CD14-positive monocyte (primary cell): ENCODE results near the gene AGBL5. TPM values are rescaled to one million over a fixed set of nuclear protein-coding genes. Genes with fewer than 3 reads are reported as not detected.

ENCODE experiments used
- DNase-seq, 3 donors: peaks; one replicate each; pipeline ENCODE4 v3.0.0-alpha.2; 2011 to 2022
- H2AFZ ChIP-seq: 2 replicates; pipeline ENCODE4 v1.6.0; 2012; ENCODE audit warnings: mild to moderate bottlenecking, low read depth, low read length, inconsistent platforms; ENCODE audit not compliant: insufficient read depth, poor library complexity, severe bottlenecking
- H3K27ac ChIP-seq, 2 donors: 1 replicate in 1 of 2; 2 replicates in 1 of 2; pipeline ENCODE4 v1.5.1; 2012 to 2013; ENCODE audit warnings: low read length in 2 of 2, control low read depth in 1 of 2, inconsistent platforms in 1 of 2, low read depth in 1 of 2, mild to moderate bottlenecking in 1 of 2
- H3K27me3 ChIP-seq, 2 donors: one replicate each; pipeline versions ENCODE4 v1.6.0 to v1.6.1; 2011 to 2013; ENCODE audit warnings: low read length in 2 of 2; ENCODE audit not compliant: control insufficient read depth in 2 of 2, insufficient read depth in 2 of 2
- H3K36me3 ChIP-seq, 2 donors: replicated peaks in 1 of 2; 1 replicate in 1 of 2; 2 replicates in 1 of 2; pipeline versions ENCODE4 v1.5.1 to v1.6.1; 2012 to 2013; ENCODE audit warnings: low read length in 2 of 2, control low read depth in 1 of 2, inconsistent platforms in 1 of 2, mild to moderate bottlenecking in 1 of 2; ENCODE audit not compliant: insufficient read depth in 2 of 2, control insufficient read depth in 1 of 2
- H3K4me1 ChIP-seq, 2 donors: 1 replicate in 1 of 2; 2 replicates in 1 of 2; pipeline versions ENCODE4 v1.5.1 to v1.6.1; 2012 to 2013; ENCODE audit warnings: low read length in 2 of 2, control low read depth in 1 of 2, inconsistent platforms in 1 of 2, mild to moderate bottlenecking in 1 of 2, moderate library complexity in 1 of 2; ENCODE audit not compliant: insufficient read depth in 2 of 2, control insufficient read depth in 1 of 2
- H3K4me2 ChIP-seq: replicated peaks from 2 replicates; pipeline ENCODE3; 2012; ENCODE audit warnings: low read length, moderate library complexity, mild to moderate bottlenecking; ENCODE audit not compliant: poor library complexity, severe bottlenecking; ENCODE audit errors: extremely low read depth
- H3K4me3 ChIP-seq, 3 experiments: fragments of 200-600 bp in 1 of 3; sonication (generic) in 1 of 3; replicated peaks in 1 of 3; 1 replicate in 2 of 3; 2 replicates in 1 of 3; pipeline ENCODE4 v1.5.1; 2011 to 2013; ENCODE audit warnings: low read length in 3 of 3, mild to moderate bottlenecking in 3 of 3, control low read depth in 2 of 3, low read depth in 2 of 3, inconsistent platforms in 1 of 3, moderate library complexity in 1 of 3
- H3K79me2 ChIP-seq: 2 replicates; pipeline ENCODE4 v1.6.0; 2012; ENCODE audit warnings: mild to moderate bottlenecking, control low read depth, inconsistent platforms, low read length, moderate library complexity; ENCODE audit not compliant: insufficient read depth
- H3K9ac ChIP-seq: 2 replicates; pipeline ENCODE4 v1.6.0; 2017; ENCODE audit warnings: low read length, mild to moderate bottlenecking; ENCODE audit not compliant: insufficient read depth, poor library complexity, severe bottlenecking
- H3K9me3 ChIP-seq, 2 donors: replicated peaks in 1 of 2; 1 replicate in 1 of 2; 2 replicates in 1 of 2; pipeline versions ENCODE4 v1.5.1 to v1.6.1; 2012 to 2013; ENCODE audit warnings: low read length in 2 of 2, control low read depth in 1 of 2; ENCODE audit not compliant: control insufficient read depth in 1 of 2, insufficient read depth in 1 of 2
- H4K20me1 ChIP-seq: 2 replicates; pipeline ENCODE4 v1.6.0; 2012; ENCODE audit warnings: mild to moderate bottlenecking, low read length, control low read depth, moderate library complexity; ENCODE audit not compliant: insufficient read depth
- H3K27ac Mint-ChIP-seq, 7 donors: one replicate each; pipeline ENCODE4 v1.8.0; 2020; ENCODE audit warnings: mild to moderate bottlenecking in 7 of 7, mixed read lengths in 7 of 7, moderate library complexity in 6 of 7, inconsistent platforms in 2 of 7
- H3K27me3 Mint-ChIP-seq, 3 donors: one replicate each; pipeline ENCODE4 v1.8.0; 2021 to 2022; ENCODE audit warnings: low read depth in 3 of 3, mild to moderate bottlenecking in 3 of 3, mixed read lengths in 3 of 3, moderate library complexity in 3 of 3, inconsistent platforms in 1 of 3
- H3K36me3 Mint-ChIP-seq, 2 donors: one replicate each; pipeline ENCODE4 v1.8.0; 2020; ENCODE audit warnings: mixed read lengths in 2 of 2, inconsistent platforms in 1 of 2, mild to moderate bottlenecking in 1 of 2
- H3K4me1 Mint-ChIP-seq: one replicate; pipeline ENCODE4 v1.8.0; 2020; ENCODE audit warnings: mild to moderate bottlenecking, mixed read lengths
- H3K4me3 Mint-ChIP-seq, 2 donors: one replicate each; pipeline ENCODE4 v1.8.0; 2020; ENCODE audit warnings: mild to moderate bottlenecking in 2 of 2, mixed read lengths in 2 of 2, moderate library complexity in 1 of 2
- H3K9me3 Mint-ChIP-seq, 7 donors: one replicate each; pipeline ENCODE4 v1.8.0; 2020 to 2022; ENCODE audit warnings: mixed read lengths in 7 of 7, mild to moderate bottlenecking in 6 of 7, moderate library complexity in 6 of 7, inconsistent platforms in 2 of 7
- WGBS: methylation state at CpG from one replicate; pipeline ENCODE4 v1.1.5; 2013; ENCODE audit warnings: missing lambda C conversion rate; ENCODE audit not compliant: insufficient coverage; 5-methylcytosine and 5-hydroxymethylcytosine counted together
- intact Hi-C, 2 donors: fragments of 100-400 bp; cut with micrococcal nuclease; formaldehyde crosslinking; loops; one replicate each; pipeline versions ENCODE4 v1.15.0 to v1.15.1; 2023
- polyA plus RNA-seq, 3 donors: library from polyadenylated mRNA; depleted of rRNA in 1 of 3; unstranded in 2 of 3; stranded (reverse) in 1 of 3; fragments of 300-500 nt in 2 of 3; fragments of >200 nt in 1 of 3; fragmentation: Illumina TruSeq in 2 of 3; gene quantifications; 1 replicate in 2 of 3; 2 replicates in 1 of 3; pipeline ENCODE4 v1.2.3, GENCODE V29; 2012 to 2021
- TF ChIP-seq, protein P1 (sequence below): fragments of 200-600 bp; IDR thresholded peaks from one replicate; pipeline ENCODE4 v1.8.0; 2022; ENCODE audit warnings: antibody characterized with exemption, mild to moderate bottlenecking

AGBL5 gene
- polyA plus RNA-seq, 3 donors, result 4.4 to 4.8 (median 4.6) TPM

- no peak for DNase-seq
- Histone ChIP-seq H4K20me1 (no peaks in the 10 kb centered on the region), H2AFZ (no peak overlapping the region), H3K27me3 (no peaks in the 10 kb centered on the region), H3K9me3 (no peaks in the 10 kb centered on the region), H3K4me2 (no peak overlapping the region), H3K36me3 (no peaks in the 10 kb centered on the region), H3K4me3 (no peak overlapping the region), H3K27ac (no peak overlapping the region), H3K79me2 (no peaks in the 10 kb centered on the region), H3K4me1 (peaks cover 18 to 25% of the 10 kb centered on the region in 2 donors), H3K9ac (no peak overlapping the region)
- WGBS, result 97% methylated on average over 12 of the region's 14 CpGs
- TF ChIP-seq, protein P1, sequence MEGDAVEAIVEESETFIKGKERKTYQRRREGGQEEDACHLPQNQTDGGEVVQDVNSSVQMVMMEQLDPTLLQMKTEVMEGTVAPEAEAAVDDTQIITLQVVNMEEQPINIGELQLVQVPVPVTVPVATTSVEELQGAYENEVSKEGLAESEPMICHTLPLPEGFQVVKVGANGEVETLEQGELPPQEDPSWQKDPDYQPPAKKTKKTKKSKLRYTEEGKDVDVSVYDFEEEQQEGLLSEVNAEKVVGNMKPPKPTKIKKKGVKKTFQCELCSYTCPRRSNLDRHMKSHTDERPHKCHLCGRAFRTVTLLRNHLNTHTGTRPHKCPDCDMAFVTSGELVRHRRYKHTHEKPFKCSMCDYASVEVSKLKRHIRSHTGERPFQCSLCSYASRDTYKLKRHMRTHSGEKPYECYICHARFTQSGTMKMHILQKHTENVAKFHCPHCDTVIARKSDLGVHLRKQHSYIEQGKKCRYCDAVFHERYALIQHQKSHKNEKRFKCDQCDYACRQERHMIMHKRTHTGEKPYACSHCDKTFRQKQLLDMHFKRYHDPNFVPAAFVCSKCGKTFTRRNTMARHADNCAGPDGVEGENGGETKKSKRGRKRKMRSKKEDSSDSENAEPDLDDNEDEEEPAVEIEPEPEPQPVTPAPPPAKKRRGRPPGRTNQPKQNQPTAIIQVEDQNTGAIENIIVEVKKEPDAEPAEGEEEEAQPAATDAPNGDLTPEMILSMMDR, result no peak
- H3K27me3 Mint-ChIP-seq, result peaks cover 0 to 7% (median 6%) of the 10 kb centered on the region in 3 donors
- no peak overlapping the region for H3K4me3 Mint-ChIP-seq
- no peaks in the 10 kb centered on the region for H3K9me3 Mint-ChIP-seq
- H3K27ac Mint-ChIP-seq, result no peak overlapping the region
- intact Hi-C loops, result loop anchor here (5.0 kb wide), 2 partner anchors 37 to 123 kb away; partner anchors contain the start of genes AGBL5 (in 2 of the 2), ATRAID (in 1 of the 2) and SLC5A6 (in 1 of the 2)
- peaks cover 21% of the 10 kb centered on the region for H3K4me1 Mint-ChIP-seq
- H3K36me3 Mint-ChIP-seq, result peaks cover 0 to 3% of the 10 kb centered on the region in 2 donors
Measured at GRCh38 chr2:27089111-27089954, 37.9 kb downstream of the AGBL5 start.

DNA sequence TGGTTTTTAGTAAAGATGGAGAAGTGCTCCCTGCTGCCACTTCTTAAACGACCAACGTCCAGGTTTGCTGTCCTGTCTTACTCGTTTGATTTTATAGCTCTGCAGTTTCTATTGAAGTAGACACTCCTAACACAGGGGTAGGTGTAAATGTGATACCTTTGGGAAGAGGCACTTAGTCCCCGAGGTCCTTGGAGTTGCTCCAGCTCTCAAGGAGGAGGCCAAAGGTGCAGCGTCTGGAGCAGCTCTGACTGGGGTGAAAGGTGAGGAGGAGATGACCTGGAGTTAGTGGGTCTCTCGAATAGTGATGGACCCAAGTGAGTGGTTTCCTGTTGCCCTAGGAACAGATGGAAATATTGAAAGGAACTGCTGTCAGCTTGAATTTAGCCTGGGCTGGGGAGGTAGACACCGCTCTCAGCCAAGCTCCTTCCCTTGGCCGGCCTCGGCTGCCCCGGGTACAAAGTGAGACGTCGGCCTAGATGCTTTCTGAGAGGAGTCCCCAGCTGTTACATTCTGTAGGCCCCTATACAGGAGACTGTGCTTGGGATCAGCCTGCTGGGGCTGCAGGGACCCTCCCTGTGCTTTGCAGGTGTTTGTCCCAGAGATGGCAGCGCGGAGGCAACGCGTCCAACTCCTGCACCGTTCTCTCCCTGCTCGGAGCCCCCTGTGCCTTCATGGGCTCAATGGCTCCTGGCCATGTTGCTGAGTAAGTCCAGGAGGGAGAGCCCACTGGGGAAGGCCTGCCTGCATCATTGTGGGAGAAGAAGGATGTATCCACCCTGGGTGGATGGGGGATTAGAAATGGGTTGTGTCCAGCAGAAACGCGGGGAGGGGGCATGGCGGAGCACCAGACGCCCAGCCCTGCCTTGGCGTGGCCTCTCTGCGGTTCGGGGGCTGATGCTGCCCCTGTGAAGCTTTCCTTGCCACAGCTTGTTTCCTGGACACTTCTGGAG is 40.6 kb downstream of the AGBL5 start:
- H3K27me3 Mint-ChIP-seq, result peaks cover 0 to 8% (median 6%) of the 10 kb centered on the region in 3 donors
- H3K36me3 Mint-ChIP-seq, result peaks cover 0 to 3% of the 10 kb centered on the region in 2 donors
- intact Hi-C loops, result no loop called here
- no peak overlapping the region for H3K9ac ChIP-seq
- TF ChIP-seq, protein P1, result no peak
- H3K4me3 Mint-ChIP-seq, result no peak overlapping the region
- H3K9me3 ChIP-seq, result no peaks in the 10 kb centered on the region
- H3K27me3 ChIP-seq, result no peaks in the 10 kb centered on the region
- H2AFZ ChIP-seq, result no peak overlapping the region
- no peak overlapping the region for H3K4me2 ChIP-seq
- no peaks in the 10 kb centered on the region for H4K20me1 ChIP-seq
- H3K4me1 Mint-ChIP-seq, result peaks cover 21% of the 10 kb centered on the region
- peaks cover 18 to 22% of the 10 kb centered on the region in 2 donors for H3K4me1 ChIP-seq
- DNase-seq, result no peak
- peak overlapping the region in 1 of 7 donors; percentile 23 for H3K27ac Mint-ChIP-seq
- WGBS, result 74% methylated on average over 18 of the region's 25 CpGs
- H3K36me3 ChIP-seq, result no peaks in the 10 kb centered on the region
- no peak overlapping the region for H3K4me3 ChIP-seq
- H3K79me2 ChIP-seq, result no peaks in the 10 kb centered on the region
- H3K27ac ChIP-seq, result no peak overlapping the region
- no peaks in the 10 kb centered on the region for H3K9me3 Mint-ChIP-seq
